ENCODE data around the gene NCAPD3. TPM values are rescaled to one million over a fixed set of nuclear protein-coding genes. Genes with fewer than 3 reads are reported as not detected.
A peak's percentile ranks its signal among the peaks of the same experiment; 100 is the strongest.
"Not testable (repeated sequence)": the region's sequence is repeated elsewhere in the genome, so short reads cannot be mapped to it uniquely, and the experiment has no call there.

NCAPD3 gene
- total RNA-seq, 2 experiments from 2014 or later: 98.4 to 102 TPM

GRCh38 chr11:134258577-134258976 is 34.8 kb upstream of the NCAPD3 start:
- Mint-ChIP-seq H3K4me3 (no peak overlapping the region), H3K36me3 (ENCODE audit: low read depth) (peaks cover 5% of the 10 kb centered on the region), H3K4me1 (ENCODE audit: low read depth) (peaks cover 12% of the 10 kb centered on the region), H3K27ac (no peak overlapping the region), H3K9me3 (no peaks in the 10 kb centered on the region), H3K27me3 (no peaks in the 10 kb centered on the region)
- DNase-seq (no peak), ATAC-seq (no peak)
- ChIA-PET POLR2A (no interaction called here), CTCF (no interaction called here)
- intact Hi-C loops (cut with micrococcal nuclease): no loop called here
- no peak for TF ChIP-seq CTCF (IDR thresholded peaks at IDR 0.05)

GRCh38 chr11:134257101-134257500 is 33.3 kb upstream of the NCAPD3 start:
- CTCF ChIA-PET: interaction anchor here (1.0 to 2.1 kb wide), 2 partner anchors 15 to 19 kb away, joined by 5 to 6 read pairs; partner anchors contain the start of gene GLB1L3
- Mint-ChIP-seq H3K27ac (no peak overlapping the region), H3K9me3 (no peaks in the 10 kb centered on the region), H3K4me3 (no peak overlapping the region), H3K36me3 (ENCODE audit: low read depth) (peaks cover 5% of the 10 kb centered on the region), H3K27me3 (no peaks in the 10 kb centered on the region), H3K4me1 (ENCODE audit: low read depth) (peaks cover 16% of the 10 kb centered on the region)
- no peak for ATAC-seq
- TF ChIP-seq CTCF (IDR thresholded peaks at IDR 0.05): no peak
- no peak for DNase-seq
- POLR2A ChIA-PET: interaction anchor here (0.9 to 1.6 kb wide), 2 partner anchors 8 to 19 kb away, joined by 3 to 8 read pairs; partner anchors contain the start of gene GLB1L3
- intact Hi-C loops (cut with micrococcal nuclease): no loop called here

GRCh38 chr11:134255184-134255561 is 31.4 kb upstream of the NCAPD3 start:
- peaks cover 24% of the 10 kb centered on the region for H3K4me1 Mint-ChIP-seq (ENCODE audit: low read depth)
- H3K9me3 Mint-ChIP-seq; intact Hi-C loops (cut with micrococcal nuclease); H3K36me3 Mint-ChIP-seq (ENCODE audit: low read depth); H3K27ac Mint-ChIP-seq; DNase-seq; ATAC-seq; H3K27me3 Mint-ChIP-seq; H3K4me3 Mint-ChIP-seq: not testable (repeated sequence)
- ChIA-PET CTCF (interaction anchor here (0.7 to 2.2 kb wide), 4 partner anchors 11 to 31 kb away, joined by 3 to 7 read pairs (median 4); partner anchors contain the start of genes GLB1L3, NCAPD3 and VPS26B), POLR2A (interaction anchor here (0.6 to 3.3 kb wide), 4 partner anchors 11 to 31 kb away, joined by 3 to 18 read pairs (median 6); partner anchors contain the start of genes NCAPD3 and VPS26B)

- ATAC-seq: no peak
- no peaks in the 10 kb centered on the region for H3K9me3 Mint-ChIP-seq
- POLR2A ChIA-PET: interaction anchor here (0.7 to 3.3 kb wide), 5 partner anchors 12 to 34 kb away, joined by 3 to 18 read pairs (median 3); partner anchors contain the start of genes NCAPD3 and VPS26B
- peaks cover 24% of the 10 kb centered on the region for H3K4me1 Mint-ChIP-seq (ENCODE audit: low read depth)
- CTCF ChIA-PET: interaction anchor here (0.7 to 2.2 kb wide), 5 partner anchors 8 to 30 kb away, joined by 3 to 14 read pairs (median 4); partner anchors contain the start of genes GLB1L3, NCAPD3 and VPS26B
- TF ChIP-seq CTCF (IDR thresholded peaks at IDR 0.05): no peak
- intact Hi-C loops (cut with micrococcal nuclease): no loop called here
- DNase-seq: no peak
- H3K27me3 Mint-ChIP-seq: no peaks in the 10 kb centered on the region
- no peak overlapping the region for H3K27ac Mint-ChIP-seq
- peaks cover 10% of the 10 kb centered on the region for H3K36me3 Mint-ChIP-seq (ENCODE audit: low read depth)
- peak overlapping the region; percentile 99 for H3K4me3 Mint-ChIP-seq
Observed at GRCh38 chr11:134254433-134255183, 30.8 kb upstream of the NCAPD3 start.

- Mint-ChIP-seq H3K9me3 (no peaks in the 10 kb centered on the region), H3K27me3 (no peaks in the 10 kb centered on the region), H3K27ac (peak within 1 kb of the TSS; percentile 94), H3K4me3 (peak within 1 kb of the TSS; percentile 99), H3K4me1 (ENCODE audit: low read depth) (peaks cover 34% of the 10 kb centered on the region), H3K36me3 (ENCODE audit: low read depth) (peaks cover 16% of the 10 kb centered on the region)
- ATAC-seq: peak; percentile 99
- ChIA-PET POLR2A (interaction anchor here (0.5 to 3.3 kb wide), 7 partner anchors 10 to 36 kb away, joined by 3 to 18 read pairs (median 3); partner anchors contain the start of genes NCAPD3 and VPS26B), CTCF (interaction anchor here (0.6 to 2.2 kb wide), 5 partner anchors 9 to 42 kb away, joined by 3 to 14 read pairs (median 5); partner anchors contain the start of genes GLB1L3, NCAPD3 and VPS26B)
- intact Hi-C loops (cut with micrococcal nuclease): no loop called here
- no peak for TF ChIP-seq CTCF (IDR thresholded peaks at IDR 0.05)
- peak; percentile 98 for DNase-seq
Observed at GRCh38 chr11:134253188-134253993, 29.6 kb upstream of the NCAPD3 start, which contains the start of the genes ACAD8 and THYN1. TSS of gene ACAD8 (plus strand) at chr11:134253568. CDS start at chr11:134253601, 33 bp downstream. TSS of gene THYN1 (minus strand) at chr11:134253352. CDS start at chr11:134252882, 470 bp downstream.
